ENCODE measurements around the gene HCN3.
A peak's percentile ranks its signal among the peaks of the same experiment; 100 is the strongest.

DNA sequence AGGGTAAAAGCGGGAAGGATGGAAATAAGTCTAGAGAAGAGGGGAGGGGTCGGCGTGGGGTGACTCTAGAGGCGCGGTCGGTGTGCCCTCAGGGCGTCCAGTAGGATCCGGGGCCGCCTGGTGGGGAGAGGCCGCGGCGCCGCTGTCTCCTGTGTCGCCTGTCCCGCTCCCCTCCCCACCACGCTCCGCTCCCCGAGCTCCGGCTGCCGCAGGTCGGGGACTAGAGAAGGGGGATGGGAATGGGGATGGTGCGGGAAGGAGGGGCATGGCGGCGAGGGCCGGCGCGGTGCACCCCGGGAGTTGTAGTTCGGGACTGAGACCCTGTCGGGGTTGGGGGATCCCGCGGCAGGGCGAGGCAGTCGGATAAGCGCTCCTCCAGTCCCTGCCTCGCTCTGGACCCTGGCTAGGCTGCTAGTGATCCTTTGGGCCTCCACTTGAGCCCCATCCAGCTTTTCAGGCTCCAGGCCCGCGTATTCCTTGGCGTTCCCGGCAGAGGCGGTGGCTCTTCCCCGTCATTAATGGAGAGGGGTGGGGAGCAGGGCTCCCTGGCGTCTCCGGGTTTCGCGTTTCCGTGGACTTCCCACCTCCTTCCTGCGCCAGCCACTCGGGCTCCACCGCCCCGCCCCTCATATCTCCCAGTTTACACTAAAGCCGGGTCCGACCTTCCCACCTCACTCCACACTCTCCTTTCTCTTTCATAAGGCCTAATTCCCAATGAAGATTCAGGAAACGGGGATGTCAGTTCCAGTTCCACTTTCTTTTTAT, 21.8 kb upstream of the HCN3 start, which contains the start of gene ENTREP3:
- no peak for TF ChIP-seq ZFP30 (CRISPR knock-in tag; IDR thresholded peaks at IDR 0.05)
- TF ChIP-seq PATZ1 (CRISPR knock-in tag; IDR thresholded peaks at IDR 0.05; ENCODE audit: borderline replicate concordance), result no peak
- TF ChIP-seq SNAI2 (CRISPR knock-in tag; IDR thresholded peaks at IDR 0.05), result no peak
- no peak for TF ChIP-seq ZFP3 (CRISPR knock-in tag; IDR thresholded peaks at IDR 0.05)
- TF ChIP-seq ZNF8 (CRISPR knock-in tag; IDR thresholded peaks at IDR 0.05), result no peak
- no peak for TF ChIP-seq CSDC2 (CRISPR knock-in tag; IDR thresholded peaks at IDR 0.05)
- no peak for TF ChIP-seq ISL1 (CRISPR knock-in tag; IDR thresholded peaks at IDR 0.05)
- TF ChIP-seq RARB (CRISPR knock-in tag; IDR thresholded peaks at IDR 0.05), result peak; percentile 33; the same call in 1 of the 2 replicates
- no peak for TF ChIP-seq TSHZ2 (CRISPR knock-in tag; IDR thresholded peaks at IDR 0.05)
- no peak for TF ChIP-seq ARNTL (CRISPR knock-in tag; IDR thresholded peaks at IDR 0.05; ENCODE audit: borderline replicate concordance, low read depth)
- TF ChIP-seq OSR1 (CRISPR knock-in tag; IDR thresholded peaks at IDR 0.05), result no peak
- no peak for TF ChIP-seq PPARA (CRISPR knock-in tag; IDR thresholded peaks at IDR 0.05; ENCODE audit: borderline replicate concordance)
- no peak for TF ChIP-seq BACH2 (CRISPR knock-in tag; IDR thresholded peaks at IDR 0.05; ENCODE audit: borderline replicate concordance)
- no peak for TF ChIP-seq ZNF565 (CRISPR knock-in tag; conservative IDR thresholded peaks at IDR 0.05; ENCODE audit: low read depth)

All from SK-N-SH treated with all-trans-retinoic acid at 6 μM for 48 hours (cell line).